GM19324 (cell line): ENCODE results near the gene ZNF682.
"Not testable (repeated sequence)": the region's sequence is repeated elsewhere in the genome, so short reads cannot be mapped to it uniquely, and the experiment has no call there.

Experiments used
- ATAC-seq: cut with Tn5 transposase; IDR thresholded peaks from one replicate; pipeline ENCODE4 v1.9.1; 2021; ENCODE audit warnings: mild to moderate bottlenecking, moderate library complexity; ENCODE audit not compliant: unreplicated experiment, low FRiP score

The ZNF682 gene

DNA sequence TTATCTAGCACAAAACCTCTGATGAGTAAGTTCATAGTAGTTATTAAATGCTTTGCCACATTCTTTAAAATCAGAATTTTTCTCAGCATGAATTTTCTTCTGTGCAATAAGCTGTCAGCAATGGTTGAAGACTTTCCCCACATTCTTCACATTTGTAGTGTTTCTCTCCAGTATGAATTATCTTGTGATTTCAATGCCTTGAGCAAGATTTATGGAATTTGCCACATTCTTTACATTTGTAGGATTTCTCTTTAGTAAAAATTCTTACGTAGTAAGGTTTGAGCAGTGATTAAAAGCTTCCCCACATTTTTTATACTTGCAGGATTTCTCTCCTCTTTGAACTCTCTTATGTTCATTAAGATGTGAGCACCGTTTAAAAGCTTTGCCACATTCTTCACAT, 33.6 kb downstream of the ZNF682 start:
- ATAC-seq: no peak

DNA sequence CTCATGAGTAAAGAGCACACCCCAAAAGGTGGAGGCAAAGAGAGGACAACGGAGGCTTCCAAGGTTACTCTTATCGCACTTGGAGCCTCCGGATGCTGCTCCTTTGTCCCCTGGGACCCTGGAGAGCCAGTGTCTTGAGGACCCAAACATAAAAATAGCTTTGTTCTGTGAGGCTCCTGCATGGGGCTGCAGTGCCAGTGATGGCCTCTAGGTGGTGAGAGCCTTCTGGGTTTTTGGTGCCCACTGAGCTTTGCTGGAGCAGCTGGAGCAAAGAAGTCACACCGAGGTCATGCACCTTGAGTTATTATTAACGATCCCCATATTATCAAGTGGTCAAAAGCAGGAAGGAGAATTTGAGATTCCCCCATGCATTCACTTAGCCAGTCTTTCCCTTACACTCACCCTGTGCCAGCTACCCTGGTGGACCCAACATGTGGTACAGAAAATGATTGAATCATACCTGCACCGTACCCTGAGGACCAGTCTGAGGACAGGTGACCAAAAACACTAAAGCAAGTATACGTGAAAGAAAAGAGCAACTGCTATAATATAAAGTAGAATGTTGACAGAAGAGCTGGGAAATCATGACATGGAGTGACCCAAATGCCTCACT, 41.5 kb downstream of the ZNF682 start:
- no peak for ATAC-seq

- ATAC-seq: no peak
Observed at GRCh38 chr19:19966862-19967261, 72.4 kb downstream of the ZNF682 start.

- not testable (repeated sequence) for ATAC-seq
Observed at GRCh38 chr19:19966126-19966525, 73.2 kb downstream of the ZNF682 start.

DNA sequence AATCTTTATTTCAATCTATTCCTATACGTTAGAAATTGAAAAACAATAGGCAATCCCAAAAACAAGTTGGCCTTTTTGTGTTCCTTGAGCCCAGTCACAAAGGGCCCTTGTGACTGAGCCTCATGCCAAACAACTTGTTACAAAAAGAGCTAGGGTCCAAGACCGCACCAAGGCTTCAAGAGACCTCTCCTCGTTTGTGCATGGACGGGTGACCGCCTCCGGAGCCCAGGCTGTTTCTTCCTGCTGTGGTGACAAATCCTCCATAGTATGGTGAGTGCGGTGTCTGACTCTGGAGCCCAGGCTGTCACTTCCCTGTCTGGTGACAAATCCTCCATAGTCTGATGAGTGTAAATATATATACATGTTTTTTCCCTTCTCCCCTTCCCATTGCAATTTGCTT, 74.9 kb downstream of the ZNF682 start:
- ATAC-seq: no peak

DNA sequence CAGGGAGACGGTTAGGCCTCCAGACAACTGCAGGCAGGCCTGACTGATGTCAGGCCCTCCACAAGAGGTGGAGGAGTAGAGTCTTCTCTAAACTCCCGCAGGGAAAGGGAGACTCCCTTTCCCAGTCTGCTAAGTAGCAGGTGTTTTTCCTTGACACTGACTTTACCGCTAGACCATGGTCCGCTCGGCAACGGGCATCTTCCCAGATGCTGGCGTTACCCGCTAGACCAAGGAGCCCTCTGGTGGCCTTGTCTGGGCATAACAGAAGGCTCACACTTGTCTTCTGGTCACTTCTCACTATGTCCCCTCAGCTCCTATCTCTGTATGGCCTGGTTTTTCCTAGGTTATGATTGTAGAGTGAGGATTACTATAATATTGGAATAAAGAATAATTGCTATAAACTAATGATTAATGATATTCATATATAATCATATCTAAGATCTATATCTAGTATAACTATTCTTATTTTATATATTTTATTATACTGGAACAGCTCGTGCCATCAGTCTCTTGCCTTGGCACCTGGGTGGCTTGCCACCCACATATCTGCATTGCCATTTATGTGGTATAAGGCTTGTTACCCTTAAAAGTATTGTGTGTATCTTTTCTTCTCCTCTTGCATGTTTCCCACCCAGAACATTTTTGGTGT, 80.0 kb downstream of the ZNF682 start:
- ATAC-seq: not testable (repeated sequence)

- not testable (repeated sequence) for ATAC-seq
Observed at GRCh38 chr19:19957766-19958165, 81.5 kb downstream of the ZNF682 start.

- no peak for ATAC-seq
Observed at GRCh38 chr19:19956434-19957075, 82.8 kb downstream of the ZNF682 start.

DNA sequence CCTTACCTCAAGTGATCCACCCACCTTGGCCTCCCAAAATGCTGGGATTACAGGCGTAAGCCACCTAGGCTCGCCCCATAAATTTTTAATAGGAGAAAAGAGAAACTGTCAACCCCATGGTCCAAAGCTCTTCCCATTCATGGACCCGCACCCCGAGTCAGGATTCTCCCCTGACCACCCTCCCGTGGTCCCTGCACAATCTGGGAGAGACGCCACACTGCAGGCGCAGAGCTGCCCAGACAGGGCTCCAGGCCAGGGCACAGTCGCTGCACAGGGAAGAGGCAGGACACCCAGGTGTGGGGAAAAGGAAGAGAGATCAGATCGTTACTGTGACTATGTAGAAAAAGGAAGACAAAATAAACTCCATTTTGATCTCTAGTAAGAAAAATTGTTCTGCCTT, 84.1 kb downstream of the ZNF682 start:
- no peak for ATAC-seq
